Hepatocyte (in vitro differentiated cells): ENCODE data around the gene USP27X.

ENCODE experiments used
- CTCF ChIP-seq: fragments of 200-600 bp; sonication (generic); IDR thresholded peaks from 2 replicates; pipeline ENCODE4 v1.5.1; 2016; ENCODE audit warnings: antibody characterized with exemption, mild to moderate bottlenecking; ENCODE audit not compliant: poor library complexity
- EZH2phosphoT487 ChIP-seq: fragments of 200-600 bp; sonication (generic); IDR thresholded peaks from one replicate; pipeline ENCODE4 v1.6.1; 2018; ENCODE audit warnings: antibody characterized with exemption, mild to moderate bottlenecking, low read depth, moderate library complexity; ENCODE audit not compliant: unreplicated experiment, severe bottlenecking

GRCh38 chrX:49856819-49857218 lies 22.5 kb upstream of the USP27X start:
- TF ChIP-seq CTCF: no peak
- TF ChIP-seq EZH2phosphoT487: no peak
